ENCODE measurements around the gene STXBP5.

DNA sequence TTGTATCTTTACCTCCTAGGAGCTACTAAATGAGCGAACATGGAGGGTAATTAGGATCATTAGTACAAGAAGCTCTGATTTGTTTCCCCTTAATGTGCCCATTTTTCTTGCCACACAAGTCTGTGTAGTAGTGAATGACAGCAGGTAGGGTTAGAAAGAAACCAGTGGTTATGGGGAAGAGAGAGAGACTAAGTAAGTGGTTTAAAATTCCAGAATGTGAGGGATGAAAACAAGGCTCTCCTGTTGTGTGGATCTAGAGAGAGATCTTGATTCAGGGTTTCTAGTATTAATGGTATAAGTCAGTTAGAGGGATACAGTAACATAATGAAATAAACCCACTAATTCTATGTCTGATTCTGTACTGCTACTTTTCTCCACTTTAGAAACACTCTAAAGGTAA is 22.7 kb downstream of the STXBP5 start:
- TF ChIP-seq POLR2A (IDR thresholded peaks at IDR 0.05) = no peak
- TF ChIP-seq, protein P1, sequence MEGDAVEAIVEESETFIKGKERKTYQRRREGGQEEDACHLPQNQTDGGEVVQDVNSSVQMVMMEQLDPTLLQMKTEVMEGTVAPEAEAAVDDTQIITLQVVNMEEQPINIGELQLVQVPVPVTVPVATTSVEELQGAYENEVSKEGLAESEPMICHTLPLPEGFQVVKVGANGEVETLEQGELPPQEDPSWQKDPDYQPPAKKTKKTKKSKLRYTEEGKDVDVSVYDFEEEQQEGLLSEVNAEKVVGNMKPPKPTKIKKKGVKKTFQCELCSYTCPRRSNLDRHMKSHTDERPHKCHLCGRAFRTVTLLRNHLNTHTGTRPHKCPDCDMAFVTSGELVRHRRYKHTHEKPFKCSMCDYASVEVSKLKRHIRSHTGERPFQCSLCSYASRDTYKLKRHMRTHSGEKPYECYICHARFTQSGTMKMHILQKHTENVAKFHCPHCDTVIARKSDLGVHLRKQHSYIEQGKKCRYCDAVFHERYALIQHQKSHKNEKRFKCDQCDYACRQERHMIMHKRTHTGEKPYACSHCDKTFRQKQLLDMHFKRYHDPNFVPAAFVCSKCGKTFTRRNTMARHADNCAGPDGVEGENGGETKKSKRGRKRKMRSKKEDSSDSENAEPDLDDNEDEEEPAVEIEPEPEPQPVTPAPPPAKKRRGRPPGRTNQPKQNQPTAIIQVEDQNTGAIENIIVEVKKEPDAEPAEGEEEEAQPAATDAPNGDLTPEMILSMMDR (IDR thresholded peaks at IDR 0.05 in 4 of 5, conservative IDR thresholded peaks at IDR 0.05 in 1 of 5) = no peak
